Subcutaneous adipose tissue (tissue), 4 donors: ENCODE measurements around the gene CAPN8. TPM values are rescaled to one million over a fixed set of nuclear protein-coding genes. Genes with fewer than 3 reads are reported as not detected.

ENCODE experiments used
- small RNA-seq: library from RNA; depleted of rRNA; stranded (forward); fragments of <200 nt; gene quantifications from one replicate; pipeline ENCODE3, GENCODE V24; 2016
- total RNA-seq, 4 donors: library from RNA; depleted of rRNA; stranded (reverse); fragments of >200 nt; gene quantifications; one replicate each; pipeline ENCODE4 v1.1.0, GENCODE V29; 2016
- TF ChIP-seq, protein P1 (sequence below): fragments of 450-650 bp; IDR thresholded peaks from one replicate; pipeline ENCODE4 v1.5.1; 2016; ENCODE audit warnings: low read depth, mild to moderate bottlenecking, control low read depth, antibody characterized with exemption, moderate library complexity

CAPN8 gene
- total RNA-seq, 4 donors from 2014 or later, result not detected

GRCh38 chr1:223494926-223495645 is 170.4 kb downstream of the CAPN8 start:
- TF ChIP-seq, protein P1, sequence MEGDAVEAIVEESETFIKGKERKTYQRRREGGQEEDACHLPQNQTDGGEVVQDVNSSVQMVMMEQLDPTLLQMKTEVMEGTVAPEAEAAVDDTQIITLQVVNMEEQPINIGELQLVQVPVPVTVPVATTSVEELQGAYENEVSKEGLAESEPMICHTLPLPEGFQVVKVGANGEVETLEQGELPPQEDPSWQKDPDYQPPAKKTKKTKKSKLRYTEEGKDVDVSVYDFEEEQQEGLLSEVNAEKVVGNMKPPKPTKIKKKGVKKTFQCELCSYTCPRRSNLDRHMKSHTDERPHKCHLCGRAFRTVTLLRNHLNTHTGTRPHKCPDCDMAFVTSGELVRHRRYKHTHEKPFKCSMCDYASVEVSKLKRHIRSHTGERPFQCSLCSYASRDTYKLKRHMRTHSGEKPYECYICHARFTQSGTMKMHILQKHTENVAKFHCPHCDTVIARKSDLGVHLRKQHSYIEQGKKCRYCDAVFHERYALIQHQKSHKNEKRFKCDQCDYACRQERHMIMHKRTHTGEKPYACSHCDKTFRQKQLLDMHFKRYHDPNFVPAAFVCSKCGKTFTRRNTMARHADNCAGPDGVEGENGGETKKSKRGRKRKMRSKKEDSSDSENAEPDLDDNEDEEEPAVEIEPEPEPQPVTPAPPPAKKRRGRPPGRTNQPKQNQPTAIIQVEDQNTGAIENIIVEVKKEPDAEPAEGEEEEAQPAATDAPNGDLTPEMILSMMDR, result no peak

- TF ChIP-seq, protein P1, result no peak
These were observed 173.5 kb downstream of the CAPN8 start for GRCh38 chr1:223492044-223492443.

Small RNAs within 50 kb of the gene (small RNA-seq; reads per million reads assigned to genes)
- gene RNU6-1248P, result not detected
- gene SNRPEP10, result not detected

Other genes starting within 250 kb of the CAPN8 start
- gene CAPN2, start 46.8 kb upstream of the CAPN8 start, total RNA-seq, result 100 to 1,000 TPM; 177 to 263 (median 207) TPM
- 10 to 100 TPM; 18.9 to 56.5 (median 34.7) TPM for gene TP53BP2, start 180.2 kb upstream of the CAPN8 start, total RNA-seq